Femur (tissue), 1 donor: ENCODE results near the gene PRSS36.
"Not testable (repeated sequence)": the region's sequence is repeated elsewhere in the genome, so short reads cannot be mapped to it uniquely, and the experiment has no call there.

Experiments used
- DNase-seq: peaks from one replicate; pipeline ENCODE4 v3.0.0-alpha.2; 2017

Gene PRSS36

GRCh38 chr16:31141489-31142108 lies 8.3 kb downstream of the PRSS36 start:
- DNase-seq, result peak; percentile 83

GRCh38 chr16:31141071-31141469 lies 8.8 kb downstream of the PRSS36 start:
- not testable (repeated sequence) for DNase-seq

- peak; percentile 30 for DNase-seq
Measured at GRCh38 chr16:31138621-31139578, 11.0 kb downstream of the PRSS36 start.

GRCh38 chr16:31136822-31137499 lies 12.9 kb downstream of the PRSS36 start:
- not testable (repeated sequence) for DNase-seq

- DNase-seq, result no peak
Measured at GRCh38 chr16:31136287-31136662, 13.6 kb downstream of the PRSS36 start.

GRCh38 chr16:31135535-31136286 lies 14.2 kb downstream of the PRSS36 start, which contains the start of gene PRSS8:
TSS of gene PRSS8 (minus strand) at chr16:31135727. CDS start at chr16:31135498, 229 bp downstream.
- peak; percentile 25 for DNase-seq

- peak; percentile 30 for DNase-seq
Measured at GRCh38 chr16:31134625-31135534, 15.0 kb downstream of the PRSS36 start.

GRCh38 chr16:31134091-31134571 lies 15.7 kb downstream of the PRSS36 start:
- peak; percentile 57 for DNase-seq

GRCh38 chr16:31133046-31133501 lies 16.8 kb downstream of the PRSS36 start:
- DNase-seq, result no peak

GRCh38 chr16:31132303-31132979 lies 17.4 kb downstream of the PRSS36 start:
- peak; percentile 22 for DNase-seq

- DNase-seq, result no peak
Measured at GRCh38 chr16:31131841-31132271, 18.0 kb downstream of the PRSS36 start.

- no peak for DNase-seq
Measured at GRCh38 chr16:31131416-31131815, 18.4 kb downstream of the PRSS36 start.

GRCh38 chr16:31130899-31131298 lies 19.0 kb downstream of the PRSS36 start:
- peak; percentile 22 for DNase-seq

GRCh38 chr16:31130336-31130891 lies 19.5 kb downstream of the PRSS36 start:
- peak; percentile 33 for DNase-seq

GRCh38 chr16:31129568-31130335 lies 20.1 kb downstream of the PRSS36 start:
- peak; percentile 62 for DNase-seq

GRCh38 chr16:31128711-31129567 lies 20.9 kb downstream of the PRSS36 start:
- peak; percentile 46 for DNase-seq

GRCh38 chr16:31127182-31127581 lies 22.7 kb downstream of the PRSS36 start:
- no peak for DNase-seq

- DNase-seq, result no peak
Measured at GRCh38 chr16:31125844-31126243, 24.0 kb downstream of the PRSS36 start.
